ACHN (cell line): ENCODE data around the gene USP32.
A peak's percentile ranks its signal among the peaks of the same experiment; 100 is the strongest.
"Not testable (repeated sequence)": the region's sequence is repeated elsewhere in the genome, so short reads cannot be mapped to it uniquely, and the experiment has no call there.

Experiments used
- DNase-seq: peaks from one replicate; pipeline ENCODE4 v3.0.0-alpha.2; 2015
- in situ Hi-C: cut with HindIII; loops from 2 replicates; pipeline ENCODE4 v1.10.0; 2017; ENCODE audit warnings: low sequenced_read_pairs, low pct_ligation_motif_present, low pct_unique_long_range_greater_than_20kb

Gene USP32

GRCh38 chr17:60321336-60322055 lies 70.4 kb downstream of the USP32 start:
- DNase-seq = peak; percentile 63
- in situ Hi-C loops = no loop called here

GRCh38 chr17:60318830-60319229 lies 73.1 kb downstream of the USP32 start:
- in situ Hi-C loops = no loop called here

GRCh38 chr17:60318326-60318725 lies 73.6 kb downstream of the USP32 start:
- in situ Hi-C loops = no loop called here
- DNase-seq = no peak

More at GRCh38 chr17:60318830-60319229, 73.1 kb downstream of the USP32 start:
- DNase-seq = no peak

- DNase-seq = peak; percentile 19
- in situ Hi-C loops = no loop called here
Measured at GRCh38 chr17:60315650-60316049, 76.3 kb downstream of the USP32 start.

- in situ Hi-C loops, DNase-seq: not testable (repeated sequence)
Measured at GRCh38 chr17:60314900-60315299, 77.0 kb downstream of the USP32 start.

- in situ Hi-C loops = no loop called here
Measured at GRCh38 chr17:60314423-60314822, 77.5 kb downstream of the USP32 start.

GRCh38 chr17:60311936-60312335 lies 80.0 kb downstream of the USP32 start:
- in situ Hi-C loops = no loop called here
- no peak for DNase-seq

More at GRCh38 chr17:60314423-60314822, 77.5 kb downstream of the USP32 start:
- no peak for DNase-seq

- in situ Hi-C loops = no loop called here
Measured at GRCh38 chr17:60311186-60311585, 80.7 kb downstream of the USP32 start.

GRCh38 chr17:60305141-60305540 lies 86.8 kb downstream of the USP32 start:
- in situ Hi-C loops = no loop called here
- no peak for DNase-seq

More at GRCh38 chr17:60311186-60311585, 80.7 kb downstream of the USP32 start:
- DNase-seq = no peak

- DNase-seq = no peak
- in situ Hi-C loops = no loop called here
Measured at GRCh38 chr17:60304502-60304901, 87.4 kb downstream of the USP32 start.

GRCh38 chr17:60303406-60304099 lies 88.4 kb downstream of the USP32 start:
- DNase-seq = no peak
- in situ Hi-C loops = no loop called here

- in situ Hi-C loops = no loop called here
- no peak for DNase-seq
Measured at GRCh38 chr17:60301649-60302048, 90.3 kb downstream of the USP32 start.

- no peak for DNase-seq
- in situ Hi-C loops = no loop called here
Measured at GRCh38 chr17:60300949-60301348, 91.0 kb downstream of the USP32 start.

- no peak for DNase-seq
- in situ Hi-C loops = no loop called here
Measured at GRCh38 chr17:60300011-60300410, 91.9 kb downstream of the USP32 start.

- no peak for DNase-seq
- in situ Hi-C loops = no loop called here
Measured at GRCh38 chr17:60297760-60298401, 94.1 kb downstream of the USP32 start.

- no peak for DNase-seq
- in situ Hi-C loops = no loop called here
Measured at GRCh38 chr17:60296177-60296576, 95.8 kb downstream of the USP32 start.

- DNase-seq = no peak
- in situ Hi-C loops = no loop called here
Measured at GRCh38 chr17:60293580-60294335, 98.2 kb downstream of the USP32 start.

GRCh38 chr17:60292697-60293096 lies 99.2 kb downstream of the USP32 start:
- no peak for DNase-seq
- in situ Hi-C loops = no loop called here

- in situ Hi-C loops = no loop called here
- DNase-seq = no peak
Measured at GRCh38 chr17:60284709-60285108, 107.2 kb downstream of the USP32 start.
